ENCODE data around the gene BANF1.
"Not testable (repeated sequence)": the region's sequence is repeated elsewhere in the genome, so short reads cannot be mapped to it uniquely, and the experiment has no call there.

BANF1 gene

DNA sequence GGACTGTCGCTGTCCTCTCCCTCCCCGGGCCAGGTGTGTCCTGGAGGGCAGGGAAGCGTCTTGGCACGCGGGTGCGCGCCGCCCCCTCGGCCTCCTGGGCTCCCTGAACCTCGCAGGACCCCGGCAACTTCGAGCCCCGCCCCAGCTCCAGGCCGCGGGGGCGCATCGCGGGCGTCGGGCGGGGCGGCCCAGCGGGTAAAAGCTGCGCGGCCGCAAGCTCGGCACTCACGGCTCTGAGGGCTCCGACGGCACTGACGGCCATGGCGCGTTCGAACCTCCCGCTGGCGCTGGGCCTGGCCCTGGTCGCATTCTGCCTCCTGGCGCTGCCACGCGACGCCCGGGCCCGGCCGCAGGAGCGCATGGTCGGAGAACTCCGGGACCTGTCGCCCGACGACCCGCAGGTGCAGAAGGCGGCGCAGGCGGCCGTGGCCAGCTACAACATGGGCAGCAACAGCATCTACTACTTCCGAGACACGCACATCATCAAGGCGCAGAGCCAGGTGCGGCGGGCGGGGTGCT lies 9.5 kb downstream of the BANF1 start, which contains the start of gene CST6:
Gene CST6 (plus strand): TSS at position 224 of the 519 bp plus-strand sequence. CDS start 37 bp downstream, at position 261.
- FAIRE-seq = no peak

DNA sequence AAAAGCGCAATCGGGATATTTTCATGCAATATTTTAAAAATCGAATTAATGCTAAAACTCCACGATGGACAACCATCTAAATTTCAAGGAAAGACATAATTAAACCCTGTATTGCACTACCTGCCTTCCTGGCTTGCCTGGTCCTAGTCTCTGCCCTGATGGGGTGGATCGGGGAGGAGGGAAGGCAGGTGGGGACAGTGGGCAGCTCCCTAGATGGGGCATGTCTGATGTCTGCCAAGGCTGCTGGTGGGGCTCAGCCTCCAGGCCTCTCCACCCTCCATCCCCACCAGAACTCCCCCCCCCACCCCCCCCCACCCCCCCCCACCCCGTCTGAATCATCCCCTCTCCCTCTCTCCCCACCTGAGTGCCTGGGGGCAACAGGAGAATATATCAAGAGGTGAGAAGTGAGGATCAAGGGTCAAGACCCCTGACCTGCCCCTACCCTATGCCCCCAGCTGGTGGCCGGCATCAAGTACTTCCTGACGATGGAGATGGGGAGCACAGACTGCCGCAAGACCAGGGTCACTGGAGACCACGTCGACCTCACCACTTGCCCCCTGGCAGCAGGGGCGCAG lies 10.2 kb downstream of the BANF1 start:
- FAIRE-seq = no peak

DNA sequence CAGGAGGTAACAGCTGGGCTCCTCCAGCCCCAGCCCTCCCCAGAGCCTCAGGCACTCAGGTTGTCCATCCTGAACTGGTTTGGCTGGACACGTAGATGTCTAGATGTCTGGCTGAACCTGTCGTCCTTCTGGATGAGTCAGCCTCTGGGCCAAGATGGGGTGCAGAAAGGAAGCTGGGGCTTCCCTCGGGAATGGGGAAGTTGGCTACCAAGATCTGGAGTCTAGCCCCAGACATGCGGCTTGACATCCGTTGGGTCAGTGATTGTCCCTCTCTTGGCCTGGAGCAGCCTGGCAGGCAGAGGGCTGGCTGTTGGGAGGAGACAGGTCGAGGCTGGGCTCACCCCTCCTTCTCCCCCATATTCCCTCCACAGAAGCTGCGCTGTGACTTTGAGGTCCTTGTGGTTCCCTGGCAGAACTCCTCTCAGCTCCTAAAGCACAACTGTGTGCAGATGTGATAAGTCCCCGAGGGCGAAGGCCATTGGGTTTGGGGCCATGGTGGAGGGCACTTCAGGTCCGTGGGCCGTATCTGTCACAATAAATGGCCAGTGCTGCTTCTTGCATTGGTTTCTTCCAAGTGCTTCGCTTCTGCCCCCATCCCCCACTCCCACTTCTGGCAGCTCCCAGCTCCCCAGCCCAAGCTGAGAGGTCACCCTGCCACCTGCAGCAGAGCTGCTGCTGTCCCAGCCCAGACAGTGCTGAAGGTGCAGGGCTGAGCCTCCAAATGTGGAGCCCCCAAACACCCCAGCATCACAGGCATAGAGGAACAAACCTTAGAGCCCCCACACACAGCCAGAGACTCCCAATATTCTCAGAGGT lies 10.9 kb downstream of the BANF1 start:
- FAIRE-seq = no peak

GRCh38 chr11:66013762-66014100 lies 11.4 kb downstream of the BANF1 start:
- no peak for FAIRE-seq

- no peak for FAIRE-seq
Observed at GRCh38 chr11:66014804-66015453, 12.6 kb downstream of the BANF1 start.

DNA sequence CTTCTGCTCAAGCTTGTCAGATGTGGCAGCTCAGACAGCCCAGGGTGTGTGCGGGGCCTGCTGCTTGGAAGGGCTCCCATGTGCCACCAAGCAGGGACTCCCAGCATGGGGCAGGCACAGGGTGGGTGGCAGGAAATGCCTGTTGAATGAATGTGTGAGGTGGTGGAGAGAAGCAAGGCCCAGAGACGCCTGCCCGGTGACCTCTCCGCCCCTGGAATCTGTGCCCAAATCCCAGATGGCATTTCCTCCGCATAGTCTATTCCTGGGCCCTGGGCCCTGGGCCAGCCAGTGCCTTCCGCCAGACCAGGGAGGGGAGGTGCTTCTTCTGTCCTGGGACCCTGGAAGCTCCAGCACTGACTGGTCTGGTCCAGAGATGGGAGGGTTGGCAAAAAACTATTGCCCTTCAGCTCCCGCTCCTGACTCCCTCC lies 13.2 kb downstream of the BANF1 start:
- FAIRE-seq = no peak

GRCh38 chr11:66015936-66016792 lies 13.9 kb downstream of the BANF1 start:
- no peak for FAIRE-seq

GRCh38 chr11:66016793-66017177 lies 14.5 kb downstream of the BANF1 start:
- FAIRE-seq = no peak

- FAIRE-seq = no peak
Observed at GRCh38 chr11:66017321-66017720, 15.0 kb downstream of the BANF1 start.

GRCh38 chr11:66020212-66020611 lies 17.9 kb downstream of the BANF1 start:
- no peak for FAIRE-seq

DNA sequence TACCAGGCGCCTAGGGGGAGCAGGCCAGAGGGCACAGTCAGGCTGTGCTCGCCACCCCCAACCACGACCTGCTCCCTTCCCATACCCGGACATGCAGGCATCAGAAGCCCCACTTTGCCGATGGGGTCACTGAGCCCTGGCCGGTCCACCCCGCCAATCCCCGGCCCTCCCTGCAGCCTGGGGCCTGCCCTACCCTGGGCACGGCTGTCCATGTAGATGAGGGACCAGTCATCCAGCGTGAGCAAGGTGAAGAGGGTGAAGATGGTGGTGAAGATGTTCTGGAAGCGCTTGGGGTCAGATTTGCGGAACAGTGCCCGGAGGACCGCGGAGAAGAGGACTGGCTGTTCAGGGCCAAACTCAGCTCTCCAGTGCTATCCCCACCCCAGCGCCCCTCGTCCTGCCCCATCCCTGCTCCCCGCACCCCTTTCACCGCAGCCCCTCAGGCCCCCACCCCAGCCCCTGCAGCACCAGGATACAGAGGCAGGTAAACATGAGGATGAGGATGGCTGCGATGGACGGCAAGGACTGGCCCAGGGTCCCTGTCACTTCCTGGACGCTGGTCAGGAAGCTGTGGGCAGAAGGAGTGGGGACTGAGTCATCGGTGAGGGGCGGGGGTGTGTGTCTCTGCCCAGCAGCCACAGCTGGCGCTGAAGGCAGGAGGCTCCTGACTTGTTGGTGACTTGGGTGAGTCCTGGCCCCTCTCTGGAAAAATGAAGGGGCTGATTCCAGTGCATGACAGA lies 18.5 kb downstream of the BANF1 start:
- no peak for FAIRE-seq

GRCh38 chr11:66022401-66023185 lies 20.3 kb downstream of the BANF1 start:
- no peak for FAIRE-seq

GRCh38 chr11:66023186-66023440 lies 20.8 kb downstream of the BANF1 start:
- FAIRE-seq = not testable (repeated sequence)

DNA sequence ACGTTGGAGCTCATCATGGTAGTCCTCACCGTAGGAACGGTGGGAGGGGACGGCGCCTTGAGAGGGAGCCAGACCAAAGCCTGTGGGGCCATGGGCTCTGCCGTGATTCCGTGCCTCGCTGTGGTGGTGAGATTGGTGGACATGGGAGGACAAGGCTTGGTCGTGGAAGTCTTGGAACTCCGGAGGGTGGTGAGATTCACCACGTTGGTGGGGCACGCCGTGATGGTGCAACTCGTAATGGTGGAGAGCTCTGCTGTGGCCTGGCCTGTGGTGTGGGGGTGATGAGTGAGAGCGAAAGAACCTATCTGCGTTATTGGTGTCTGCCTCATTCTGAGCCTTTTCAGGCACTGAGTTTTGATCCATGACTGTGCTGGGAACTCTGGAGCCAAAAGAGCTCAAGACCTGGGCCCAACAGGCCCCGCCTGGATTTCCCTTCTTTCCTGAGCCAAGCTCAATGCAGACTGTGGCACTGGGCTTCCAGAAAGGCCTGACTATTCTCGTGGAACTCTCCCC lies 23.8 kb downstream of the BANF1 start, which contains the start of gene CATSPER1:
Gene CATSPER1 (minus strand): TSS at position 463 of the 513 bp plus-strand sequence. CDS start 100 bp downstream, at position 363.
- no peak for FAIRE-seq

- FAIRE-seq = no peak
Observed at GRCh38 chr11:66032957-66033735, 30.8 kb downstream of the BANF1 start.

DNA sequence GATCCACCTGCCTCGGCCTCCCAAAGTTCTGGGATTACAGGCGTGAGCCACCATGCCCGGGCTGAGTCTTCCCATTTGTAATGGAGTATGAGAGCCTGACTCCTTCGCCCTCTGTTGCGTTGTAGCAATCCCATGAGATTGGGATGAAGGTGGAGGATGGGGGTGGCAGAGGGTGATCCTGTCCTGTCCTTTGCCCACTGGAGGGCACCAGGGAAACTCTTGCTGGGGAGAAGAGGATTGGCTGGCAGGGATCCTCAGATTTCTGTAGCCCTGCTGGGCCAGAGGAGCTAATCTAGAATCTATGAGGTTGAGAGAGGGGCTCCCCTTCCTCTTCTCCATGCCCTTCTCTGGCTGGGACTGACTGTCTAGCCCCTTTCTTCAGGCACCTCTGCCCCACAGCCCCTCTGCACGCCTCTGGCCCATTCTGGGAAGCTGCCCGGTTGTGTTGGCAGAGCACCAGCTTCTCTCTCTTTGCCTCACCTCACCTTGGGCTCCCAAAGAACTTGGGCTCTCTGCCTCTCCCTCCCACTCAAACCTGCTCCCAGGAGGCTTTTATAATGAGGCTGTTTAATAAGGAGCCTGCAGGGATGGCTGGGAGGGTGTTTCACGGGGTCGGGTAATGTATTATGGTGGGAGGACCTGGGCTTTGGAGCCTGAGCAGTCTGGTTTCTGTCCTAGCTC lies 33.5 kb downstream of the BANF1 start:
- no peak for FAIRE-seq

GRCh38 chr11:66036334-66036710 lies 34.0 kb downstream of the BANF1 start:
- no peak for FAIRE-seq

DNA sequence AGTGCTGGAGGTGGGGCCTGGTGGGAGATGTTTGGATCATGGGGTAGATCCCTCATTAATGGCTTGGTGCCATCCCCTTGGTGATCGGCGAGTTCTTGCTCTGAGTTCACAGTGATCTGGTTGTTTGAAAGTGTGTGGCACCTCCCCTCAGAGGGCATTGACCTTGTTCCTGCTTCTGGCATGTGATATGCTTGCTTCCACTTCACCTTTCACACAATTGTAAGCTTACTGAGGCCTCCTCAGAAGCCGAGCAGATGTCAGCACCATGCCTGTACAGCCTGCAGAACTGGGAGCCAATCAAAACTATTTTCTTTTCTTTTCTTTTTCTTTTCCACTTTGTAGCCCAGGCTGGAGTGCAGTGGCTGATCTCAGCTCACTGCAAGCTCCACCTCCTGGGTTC lies 35.0 kb downstream of the BANF1 start:
- no peak for FAIRE-seq

DNA sequence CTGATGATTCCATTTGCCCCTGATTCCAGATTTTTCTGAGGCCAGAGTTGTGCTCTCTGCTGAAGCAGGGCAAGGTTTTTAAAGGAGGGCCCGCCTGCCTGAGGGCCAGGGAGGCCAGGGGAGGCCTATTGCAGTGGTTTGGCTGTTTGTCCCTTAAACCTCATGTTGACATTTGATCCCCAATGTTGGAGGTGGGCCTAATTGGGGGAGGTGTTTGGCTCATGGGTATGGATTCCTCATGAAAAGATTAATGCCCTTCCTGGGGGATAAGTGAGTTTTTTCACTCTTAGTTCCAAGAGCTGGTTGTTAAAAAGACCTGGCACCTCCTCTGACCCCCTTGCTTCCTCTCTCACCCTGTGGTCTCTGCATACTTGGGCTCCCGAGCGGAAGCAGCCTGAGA lies 37.5 kb downstream of the BANF1 start:
- no peak for FAIRE-seq
